HCT116 (cell line): ENCODE data around the gene NPPB. TPM values are rescaled to one million over a fixed set of nuclear protein-coding genes. Genes with fewer than 3 reads are reported as not detected.
A peak's percentile ranks its signal among the peaks of the same experiment; 100 is the strongest.

ENCODE experiments used
- ATAC-seq: fragments of 200-7000 bp; cut with Tn5 transposase; 2 replicates; pipeline ENCODE4 v1.9.1; 2020; ENCODE audit warnings: mild to moderate bottlenecking, moderate library complexity
- BruUV-seq: library from RNA; stranded (reverse); fragments of 400-500 nt; replicated peaks from 2 replicates; lab custom pipeline; 2021; lab: Mats Ljungman, UMichigan
- CTCF ChIA-PET: fragments of 300-600 bp; sonication (Branson Sonifier 250); formaldehyde crosslinking; loops from one replicate; lab custom pipeline; 2021; ENCODE audit warnings: antibody characterized with exemption; lab: Charles Lee
- POLR2A ChIA-PET: fragments of 300-600, 350-600 bp; sonication (Branson Sonifier 250); formaldehyde crosslinking; loops from one replicate; lab custom pipeline; 2021; ENCODE audit warnings: antibody characterized with exemption; lab: Charles Lee
- RAD21 ChIA-PET, 2 experiments: fragments of 300-600 bp; sonication (Branson Sonifier 250); formaldehyde crosslinking; loops; one replicate each; lab custom pipeline; 2023; ENCODE audit warnings: low total read pairs in 2 of 2; ENCODE audit not compliant: uncharacterized antibody in 2 of 2, unreplicated experiment in 2 of 2, low non-redundant PET in 1 of 2; lab: Charles Lee
- DNase-seq: peaks from one replicate; pipeline ENCODE4 v3.0.0-alpha.2; 2010; ENCODE audit warnings: low read depth, low spot score
- H2AFZ ChIP-seq: fragments of 200-600 bp; shearing (Covaris generic), sonication (generic); 2 replicates; pipeline ENCODE4 v1.6.1; 2017; ENCODE audit warnings: low read depth, mixed run types, mixed read lengths, antibody characterized with exemption, low read length; ENCODE audit not compliant: poor library complexity, severe bottlenecking
- H3K27ac ChIP-seq: 2 replicates; pipeline ENCODE4 v1.5.1; 2012; ENCODE audit warnings: low read depth, low read length
- H3K27me3 ChIP-seq: fragments of 200-600 bp; sonication (generic); 2 replicates; pipeline ENCODE4 v1.6.1; 2016; ENCODE audit warnings: mixed run types, low read length, mixed read lengths; ENCODE audit not compliant: insufficient read depth
- H3K36me3 ChIP-seq, 2 experiments: fragments of 200-500 bp in 1 of 2; fragments of 200-600 bp in 1 of 2; sonication (Bioruptor generic) in 1 of 2; sonication (generic) in 1 of 2; 2 replicates each; pipeline versions ENCODE4 v1.5.1 to v1.6.1; 2014 to 2016; ENCODE audit warnings: low read length in 2 of 2, inconsistent platforms in 1 of 2, mixed read lengths in 1 of 2, mixed run types in 1 of 2; ENCODE audit not compliant: insufficient read depth in 2 of 2, control insufficient read depth in 1 of 2
- H3K4me1 ChIP-seq, 2 experiments: fragments of 200-600 bp in 1 of 2; sonication (generic) in 1 of 2; 2 replicates each; pipeline versions ENCODE4 v1.5.1 to v1.6.1; 2012 to 2017; ENCODE audit warnings: low read length in 2 of 2, inconsistent platforms in 1 of 2, mild to moderate bottlenecking in 1 of 2, mixed read lengths in 1 of 2, mixed run types in 1 of 2, moderate library complexity in 1 of 2; ENCODE audit not compliant: insufficient read depth in 2 of 2, control insufficient read depth in 1 of 2
- H3K4me2 ChIP-seq: fragments of 200-600 bp; sonication (generic); 2 replicates; pipeline ENCODE4 v1.6.1; 2017; ENCODE audit warnings: mixed run types, low read length, mixed read lengths
- H3K4me3 ChIP-seq, 2 experiments: fragments of 200-600 bp in 1 of 2; sonication (generic) in 1 of 2; replicated peaks in 1 of 2; 2 replicates each; pipeline ENCODE4 v1.5.1; 2011 to 2016; ENCODE audit warnings: low read length in 2 of 2, control low read depth in 1 of 2, low read depth in 1 of 2, mild to moderate bottlenecking in 1 of 2, mixed read lengths in 1 of 2, mixed run types in 1 of 2
- H3K79me2 ChIP-seq: fragments of 200-600 bp; sonication (generic); 2 replicates; pipeline ENCODE4 v1.6.1; 2017; ENCODE audit warnings: mild to moderate bottlenecking, mixed run types, low read length, moderate library complexity, mixed read lengths; ENCODE audit not compliant: insufficient read depth
- H3K9ac ChIP-seq: fragments of 200-600 bp; sonication (generic); 2 replicates; pipeline ENCODE4 v1.6.1; 2016; ENCODE audit warnings: low read length, mixed read lengths
- H3K9me2 ChIP-seq: fragments of 200-600 bp; sonication (generic), shearing (Covaris generic); 2 replicates; pipeline ENCODE4 v1.6.1; 2017; ENCODE audit warnings: mixed run types, mild to moderate bottlenecking, moderate library complexity; ENCODE audit not compliant: insufficient read depth
- H3K9me3 ChIP-seq, 2 experiments: fragments of 200-500 bp in 1 of 2; fragments of 200-600 bp in 1 of 2; sonication (Bioruptor generic) in 1 of 2; sonication (generic) in 1 of 2; 2 replicates each; pipeline ENCODE4 v1.6.1; 2014 to 2017; ENCODE audit warnings: low read length in 2 of 2, mixed read lengths in 2 of 2, inconsistent platforms in 1 of 2, low read depth in 1 of 2, mild to moderate bottlenecking in 1 of 2, mixed run types in 1 of 2, moderate library complexity in 1 of 2; ENCODE audit not compliant: control insufficient read depth in 1 of 2, insufficient read depth in 1 of 2
- H4K20me1 ChIP-seq: fragments of 200-600 bp; sonication (generic), shearing (Covaris generic); 2 replicates; pipeline ENCODE4 v1.6.1; 2017; ENCODE audit warnings: mixed run types, mild to moderate bottlenecking, moderate library complexity; ENCODE audit not compliant: insufficient read depth
- CBX3 ChIP-seq: IDR thresholded peaks from 2 replicates; pipeline ENCODE4 v1.6.1; 2012; ENCODE audit warnings: low read depth
- CEBPB ChIP-seq: IDR thresholded peaks from 2 replicates; pipeline ENCODE4 v1.6.1; 2012; ENCODE audit warnings: low read depth
- EGR1 ChIP-seq: IDR thresholded peaks from 2 replicates; pipeline ENCODE4 v1.6.1; 2012; ENCODE audit warnings: low read depth
- EZH2phosphoT487 ChIP-seq: fragments of 200-600 bp; IDR thresholded peaks from 2 replicates; pipeline ENCODE4 v1.6.1; 2018; ENCODE audit warnings: antibody characterized with exemption, borderline replicate concordance
- FOSL1 ChIP-seq: IDR thresholded peaks from 2 replicates; pipeline ENCODE4 v1.6.1; 2012; ENCODE audit warnings: low read depth
- JUND ChIP-seq: IDR thresholded peaks from 2 replicates; pipeline ENCODE4 v1.6.1; 2012
- RAD21 ChIP-seq: IDR thresholded peaks from 2 replicates; pipeline ENCODE4 v1.6.1; 2012; ENCODE audit warnings: low read depth, mild to moderate bottlenecking
- TCF7L2 ChIP-seq: IDR thresholded peaks from 2 replicates; pipeline ENCODE4 v1.7.0; 2011; ENCODE audit warnings: borderline replicate concordance, inconsistent platforms; ENCODE audit not compliant: insufficient read depth, insufficient read length; ENCODE audit errors: extremely low read depth
- ZNF274 ChIP-seq: fragments of 200-500 bp; sonication (Bioruptor generic); IDR thresholded peaks from 2 replicates; pipeline ENCODE4 v1.6.1; 2014; ENCODE audit warnings: mild to moderate bottlenecking, low read depth, low read length, inconsistent platforms
- intact Hi-C: fragments of 100-400 bp; cut with micrococcal nuclease; formaldehyde crosslinking; loops from 2 replicates; pipeline ENCODE4 v1.10.0; 2022
- total RNA-seq: library from RNA; stranded (reverse); gene quantifications from one replicate; pipeline ENCODE4 v1.2.1, GENCODE V29; 2021; ENCODE audit not compliant: unreplicated experiment
- TF ChIP-seq, protein P1 (sequence below), 3 experiments: fragments of 200-600 bp in 1 of 3; sonication (generic) in 1 of 3; IDR thresholded peaks in 2 of 3; conservative IDR thresholded peaks in 1 of 3; 2 replicates each; pipeline ENCODE4 v1.5.1; 2012 to 2017; ENCODE audit warnings: low read depth in 2 of 3, low read length in 2 of 3, antibody characterized with exemption in 1 of 3, borderline replicate concordance in 1 of 3, control low read depth in 1 of 3, mild to moderate bottlenecking in 1 of 3, mixed read lengths in 1 of 3, mixed run types in 1 of 3, moderate library complexity in 1 of 3; ENCODE audit not compliant: insufficient read depth in 1 of 3
- TF ChIP-seq, protein P2 (sequence below): IDR thresholded peaks from 2 replicates; pipeline ENCODE4 v1.6.1; 2011; ENCODE audit warnings: mild to moderate bottlenecking, low read length, moderate library complexity; ENCODE audit not compliant: insufficient replicate concordance; ENCODE audit errors: extremely low read depth

Gene NPPB
- total RNA-seq, 1 experiment from 2014 or later, result not detected

DNA sequence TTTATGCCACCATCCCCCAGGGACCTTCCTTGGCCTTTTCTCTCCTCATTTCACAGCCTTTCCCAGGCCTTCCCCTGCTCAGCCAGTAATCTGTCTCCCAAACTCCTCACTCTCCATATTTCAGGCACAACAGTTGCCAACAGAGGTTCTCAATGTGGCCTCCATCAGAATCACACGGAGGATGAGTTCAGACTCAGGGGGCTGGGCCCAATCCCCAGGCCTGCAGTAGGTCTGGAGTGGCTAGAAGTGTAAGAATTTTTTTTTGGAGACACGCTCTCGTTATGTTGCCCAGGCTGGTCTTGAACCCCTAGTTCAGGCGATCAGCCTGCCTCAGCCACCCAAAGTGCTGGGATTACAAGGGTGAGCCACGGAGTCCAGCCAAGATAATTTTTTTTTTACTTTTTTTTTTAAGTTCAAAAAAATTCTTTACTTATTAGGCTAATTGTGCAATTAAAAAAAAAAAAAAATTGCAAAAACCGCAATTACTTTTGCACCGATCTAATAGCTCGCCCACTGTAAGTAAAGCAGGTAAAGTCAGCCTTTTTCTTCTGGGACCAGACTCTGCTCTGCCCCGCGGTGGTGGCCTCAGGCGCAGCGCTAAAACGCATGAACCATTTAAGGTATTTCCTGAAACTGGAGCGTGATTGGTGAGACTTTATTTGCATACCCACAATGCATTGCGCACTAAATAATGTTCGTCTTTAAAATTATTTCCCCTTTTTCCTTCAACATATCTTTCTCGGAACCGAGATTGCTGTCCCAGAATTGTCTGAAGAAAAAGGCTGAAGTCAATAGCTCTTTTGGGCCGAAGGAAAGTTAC is 48.7 kb upstream of the NPPB start:
- ChIA-PET POLR2A (interaction anchor here (0.7 to 4.5 kb wide), 44 partner anchors 9 to 870 kb away, joined by 3 to 162 read pairs (median 6); partner anchors contain the start of genes CLCN6, FBXO2, KIAA2013 and MFN2), RAD21 (interaction anchor here (0.8 to 1.2 kb wide), 2 partner anchors 60 to 73 kb away, joined by 4 to 5 read pairs; partner anchors contain the start of gene MFN2 (in 1 of the 2)), CTCF (interaction anchor here (1.5 to 2.7 kb wide), 4 partner anchors 60 to 870 kb away, joined by 3 to 23 read pairs (median 8); partner anchors contain the start of gene MIIP)
- no peaks in the 10 kb centered on the region for H3K27me3 ChIP-seq
- H2AFZ ChIP-seq, result peak overlapping the region; percentile 95
- H3K9me3 ChIP-seq, result no peaks in the 10 kb centered on the region
- no peaks in the 10 kb centered on the region for H3K36me3 ChIP-seq
- no peaks in the 10 kb centered on the region for H4K20me1 ChIP-seq
- peak overlapping the region; percentile 57 for H3K9ac ChIP-seq
- no TSS peak for BruUV-seq
- H3K79me2 ChIP-seq, result no peaks in the 10 kb centered on the region
- ATAC-seq, result peak; percentile 63
- no peak for TF ChIP-seq TCF7L2
- TF ChIP-seq, protein P1, sequence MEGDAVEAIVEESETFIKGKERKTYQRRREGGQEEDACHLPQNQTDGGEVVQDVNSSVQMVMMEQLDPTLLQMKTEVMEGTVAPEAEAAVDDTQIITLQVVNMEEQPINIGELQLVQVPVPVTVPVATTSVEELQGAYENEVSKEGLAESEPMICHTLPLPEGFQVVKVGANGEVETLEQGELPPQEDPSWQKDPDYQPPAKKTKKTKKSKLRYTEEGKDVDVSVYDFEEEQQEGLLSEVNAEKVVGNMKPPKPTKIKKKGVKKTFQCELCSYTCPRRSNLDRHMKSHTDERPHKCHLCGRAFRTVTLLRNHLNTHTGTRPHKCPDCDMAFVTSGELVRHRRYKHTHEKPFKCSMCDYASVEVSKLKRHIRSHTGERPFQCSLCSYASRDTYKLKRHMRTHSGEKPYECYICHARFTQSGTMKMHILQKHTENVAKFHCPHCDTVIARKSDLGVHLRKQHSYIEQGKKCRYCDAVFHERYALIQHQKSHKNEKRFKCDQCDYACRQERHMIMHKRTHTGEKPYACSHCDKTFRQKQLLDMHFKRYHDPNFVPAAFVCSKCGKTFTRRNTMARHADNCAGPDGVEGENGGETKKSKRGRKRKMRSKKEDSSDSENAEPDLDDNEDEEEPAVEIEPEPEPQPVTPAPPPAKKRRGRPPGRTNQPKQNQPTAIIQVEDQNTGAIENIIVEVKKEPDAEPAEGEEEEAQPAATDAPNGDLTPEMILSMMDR (IDR thresholded peaks at IDR 0.05 in 2 of 3, conservative IDR thresholded peaks at IDR 0.05 in 1 of 3; ENCODE audit: borderline replicate concordance in 1 of 3, insufficient read depth in 1 of 3, low read depth in 2 of 3, low read length in 2 of 3), result peak in 2 of 3 experiments; percentile 73 to 78; a peak in 4 of 6 replicates
- H3K4me2 ChIP-seq, result peak overlapping the region; percentile 24; the same call in 1 of the 2 replicates
- H3K4me1 ChIP-seq, result peaks cover 5 to 32% of the 10 kb centered on the region in 2 experiments; a peak in 3 of 4 replicates
- peak; percentile 92 for DNase-seq
- H3K9me2 ChIP-seq, result no peaks in the 10 kb centered on the region
- no peak overlapping the region for H3K4me3 ChIP-seq
- intact Hi-C loops, result loop anchor here (1.0 to 2.0 kb wide), 3 partner anchors 69 to 123 kb away; partner anchors contain the start of gene MFN2
- peak overlapping the region; percentile 62 for H3K27ac ChIP-seq

DNA sequence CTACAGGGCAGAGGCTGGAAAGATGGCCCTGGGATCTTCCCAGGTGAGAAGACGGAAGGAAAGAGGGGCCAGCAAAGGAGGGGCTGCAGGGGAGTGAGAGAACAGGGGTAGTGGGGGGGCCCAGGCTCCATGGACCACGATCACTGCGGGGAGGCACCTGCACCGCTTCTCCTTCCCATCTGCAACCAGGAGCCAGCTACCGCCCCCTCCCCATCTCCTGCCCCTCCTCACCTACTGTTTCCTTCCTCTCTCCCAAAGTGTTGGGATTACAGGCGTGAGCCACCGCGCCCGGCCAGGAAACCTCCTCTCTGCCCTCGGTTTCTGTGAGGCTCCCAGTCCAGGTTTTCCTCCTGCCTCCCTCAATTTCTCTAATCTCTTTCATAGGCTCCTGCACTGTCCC is 48.1 kb upstream of the NPPB start:
- Histone ChIP-seq H3K4me1 (peaks cover 9 to 37% of the 10 kb centered on the region in 2 experiments; a peak in 3 of 4 replicates), H3K27ac (peak overlapping the region; percentile 23; the same call in 1 of the 2 replicates), H3K9ac (no peak overlapping the region), H3K79me2 (no peaks in the 10 kb centered on the region), H3K4me3 (no peak overlapping the region), H4K20me1 (no peaks in the 10 kb centered on the region), H2AFZ (peak overlapping the region; percentile 95), H3K4me2 (0 out of 2 replicates have a peak overlapping the region, but pooled peaks have one; percentile 24), H3K9me2 (no peaks in the 10 kb centered on the region), H3K9me3 (no peaks in the 10 kb centered on the region), H3K27me3 (no peaks in the 10 kb centered on the region), H3K36me3 (no peaks in the 10 kb centered on the region)
- TF ChIP-seq CEBPB (no peak), JUND (no peak), FOSL1 (no peak), EGR1 (no peak), RAD21 (no peak), CBX3 (no peak), ZNF274 (no peak), EZH2phosphoT487 (no peak)
- TF ChIP-seq, protein P2, sequence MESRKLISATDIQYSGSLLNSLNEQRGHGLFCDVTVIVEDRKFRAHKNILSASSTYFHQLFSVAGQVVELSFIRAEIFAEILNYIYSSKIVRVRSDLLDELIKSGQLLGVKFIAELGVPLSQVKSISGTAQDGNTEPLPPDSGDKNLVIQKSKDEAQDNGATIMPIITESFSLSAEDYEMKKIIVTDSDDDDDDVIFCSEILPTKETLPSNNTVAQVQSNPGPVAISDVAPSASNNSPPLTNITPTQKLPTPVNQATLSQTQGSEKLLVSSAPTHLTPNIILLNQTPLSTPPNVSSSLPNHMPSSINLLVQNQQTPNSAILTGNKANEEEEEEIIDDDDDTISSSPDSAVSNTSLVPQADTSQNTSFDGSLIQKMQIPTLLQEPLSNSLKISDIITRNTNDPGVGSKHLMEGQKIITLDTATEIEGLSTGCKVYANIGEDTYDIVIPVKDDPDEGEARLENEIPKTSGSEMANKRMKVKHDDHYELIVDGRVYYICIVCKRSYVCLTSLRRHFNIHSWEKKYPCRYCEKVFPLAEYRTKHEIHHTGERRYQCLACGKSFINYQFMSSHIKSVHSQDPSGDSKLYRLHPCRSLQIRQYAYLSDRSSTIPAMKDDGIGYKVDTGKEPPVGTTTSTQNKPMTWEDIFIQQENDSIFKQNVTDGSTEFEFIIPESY, result no peak
- BruUV-seq, result no TSS peak
- intact Hi-C loops, result loop anchor here (1.0 kb wide), 1 partner anchor 69 kb away; no protein-coding TSS in a partner anchor
- DNase-seq, result no peak
- POLR2A ChIA-PET, result no interaction called here
- no peak for ATAC-seq
- RAD21 ChIA-PET, result no interaction called here
- CTCF ChIA-PET, result no interaction called here
